C4-2B (cell line): ENCODE measurements around the gene PITX2.

Experiments
- H3K27ac ChIP-seq: fragments of 450-650 bp; 2 replicates; pipeline ENCODE4 v1.5.1; 2017
- ZFX ChIP-seq: fragments of 450-650 bp; IDR thresholded peaks from 2 replicates; pipeline ENCODE4 v1.6.1; 2017
- TF ChIP-seq, protein P1 (sequence below): fragments of 450-650 bp; conservative IDR thresholded peaks from 2 replicates; pipeline ENCODE4 v1.5.1; 2017; ENCODE audit warnings: mild to moderate bottlenecking

Gene PITX2

DNA sequence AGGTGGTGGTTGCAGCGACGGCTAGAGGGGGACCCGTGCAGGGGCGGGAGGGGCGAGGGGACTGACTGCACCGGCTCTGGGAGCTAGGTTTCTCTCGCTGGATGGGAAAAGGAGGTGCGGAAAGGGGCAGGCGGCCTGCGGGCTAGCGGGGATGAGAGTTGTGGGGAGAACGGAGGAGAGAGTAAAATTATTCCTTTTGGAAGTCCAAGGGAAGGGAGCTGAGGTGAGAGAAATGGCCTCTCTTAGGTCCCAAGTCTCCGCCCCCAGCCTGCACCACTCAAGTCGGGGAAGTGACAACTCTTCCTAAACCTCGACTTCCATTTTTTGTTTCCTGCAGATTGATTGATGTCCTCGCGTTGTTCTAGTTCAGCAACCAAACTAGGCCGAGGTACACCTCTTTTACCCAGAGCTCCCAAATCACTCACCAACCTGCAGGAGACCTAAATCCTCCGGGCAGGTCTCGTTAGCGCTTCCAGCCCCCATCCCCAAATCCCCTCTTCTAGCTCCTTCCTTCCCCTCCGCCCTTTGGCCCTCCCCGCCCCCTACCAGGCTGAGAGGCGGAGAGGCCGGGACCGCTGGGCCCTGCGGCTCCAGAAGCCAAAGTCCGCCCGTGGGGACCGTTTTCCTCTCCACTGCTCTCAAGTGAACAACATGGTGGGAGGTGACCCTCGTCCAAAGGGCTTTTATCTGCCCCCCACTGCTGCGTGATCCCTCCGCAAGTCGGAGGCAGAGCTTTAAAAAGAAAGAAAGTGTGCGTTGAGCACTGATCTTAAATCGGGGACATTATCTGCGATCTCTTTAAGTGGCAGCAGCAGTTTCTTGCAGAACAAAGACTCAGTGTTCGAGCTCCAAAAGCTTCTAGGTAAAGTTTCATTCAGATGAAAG, 7.3 kb downstream of the PITX2 start:
- TF ChIP-seq, protein P1, sequence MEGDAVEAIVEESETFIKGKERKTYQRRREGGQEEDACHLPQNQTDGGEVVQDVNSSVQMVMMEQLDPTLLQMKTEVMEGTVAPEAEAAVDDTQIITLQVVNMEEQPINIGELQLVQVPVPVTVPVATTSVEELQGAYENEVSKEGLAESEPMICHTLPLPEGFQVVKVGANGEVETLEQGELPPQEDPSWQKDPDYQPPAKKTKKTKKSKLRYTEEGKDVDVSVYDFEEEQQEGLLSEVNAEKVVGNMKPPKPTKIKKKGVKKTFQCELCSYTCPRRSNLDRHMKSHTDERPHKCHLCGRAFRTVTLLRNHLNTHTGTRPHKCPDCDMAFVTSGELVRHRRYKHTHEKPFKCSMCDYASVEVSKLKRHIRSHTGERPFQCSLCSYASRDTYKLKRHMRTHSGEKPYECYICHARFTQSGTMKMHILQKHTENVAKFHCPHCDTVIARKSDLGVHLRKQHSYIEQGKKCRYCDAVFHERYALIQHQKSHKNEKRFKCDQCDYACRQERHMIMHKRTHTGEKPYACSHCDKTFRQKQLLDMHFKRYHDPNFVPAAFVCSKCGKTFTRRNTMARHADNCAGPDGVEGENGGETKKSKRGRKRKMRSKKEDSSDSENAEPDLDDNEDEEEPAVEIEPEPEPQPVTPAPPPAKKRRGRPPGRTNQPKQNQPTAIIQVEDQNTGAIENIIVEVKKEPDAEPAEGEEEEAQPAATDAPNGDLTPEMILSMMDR = no peak
- TF ChIP-seq ZFX = no peak
- H3K27ac ChIP-seq = no peak overlapping the region

DNA sequence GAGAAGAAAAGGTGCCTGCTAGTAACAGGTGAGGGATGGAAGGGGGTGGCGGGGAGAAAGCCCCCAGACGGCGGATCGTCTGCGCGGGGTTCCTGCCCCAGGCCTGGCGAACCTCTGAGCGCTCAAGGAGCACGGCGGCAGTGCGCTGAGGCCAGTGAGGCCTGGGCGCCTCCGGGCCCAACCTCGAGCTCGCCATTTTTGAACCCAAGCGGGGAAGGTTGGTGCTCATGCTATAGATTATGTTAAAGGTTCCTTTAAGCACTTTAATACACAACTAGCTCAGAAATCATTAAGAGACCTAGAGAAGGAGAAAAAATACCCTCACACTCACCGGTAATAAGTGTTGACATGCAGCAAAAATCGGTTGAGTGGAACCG, 7.9 kb downstream of the PITX2 start:
- no peak overlapping the region for H3K27ac ChIP-seq
- TF ChIP-seq, protein P1 = no peak
- TF ChIP-seq ZFX = no peak

DNA sequence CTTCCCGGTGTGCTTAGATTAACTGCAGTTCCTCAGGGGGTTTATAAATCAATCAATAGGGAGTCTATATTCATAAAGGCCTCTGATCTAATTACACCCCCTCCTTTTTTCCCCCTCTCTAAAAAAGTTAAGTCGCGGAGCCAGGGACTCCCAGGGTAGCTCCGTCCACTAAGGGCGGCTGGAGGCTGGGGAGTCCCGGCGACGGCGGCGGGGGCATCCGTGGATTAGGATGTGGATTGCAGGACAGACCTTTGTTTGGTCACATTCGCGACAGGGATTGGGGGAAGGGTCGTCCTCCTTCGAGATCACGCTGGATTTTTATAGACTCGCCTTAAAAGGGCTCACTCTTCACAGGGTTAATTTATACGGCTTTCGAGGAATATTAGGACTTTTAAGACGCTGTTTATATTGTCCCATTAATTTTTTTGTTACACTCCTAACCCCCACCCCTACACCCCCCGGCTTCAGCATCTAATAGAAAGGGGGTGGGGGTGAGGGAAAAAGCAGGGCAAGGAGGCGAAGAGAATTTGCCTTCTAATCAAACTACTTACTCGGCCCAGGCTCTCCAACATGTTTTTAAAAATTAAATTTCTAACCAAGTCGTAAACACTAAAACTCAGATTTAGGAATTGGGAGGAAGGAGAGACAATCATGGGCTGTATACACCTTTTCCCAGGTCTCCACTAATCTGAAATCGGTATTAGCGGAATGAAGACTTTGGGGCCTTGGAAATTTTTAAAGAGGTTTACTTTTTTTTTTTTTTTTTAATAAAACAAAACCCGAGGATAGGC, 8.5 kb downstream of the PITX2 start:
- H3K27ac ChIP-seq = no peak overlapping the region

DNA sequence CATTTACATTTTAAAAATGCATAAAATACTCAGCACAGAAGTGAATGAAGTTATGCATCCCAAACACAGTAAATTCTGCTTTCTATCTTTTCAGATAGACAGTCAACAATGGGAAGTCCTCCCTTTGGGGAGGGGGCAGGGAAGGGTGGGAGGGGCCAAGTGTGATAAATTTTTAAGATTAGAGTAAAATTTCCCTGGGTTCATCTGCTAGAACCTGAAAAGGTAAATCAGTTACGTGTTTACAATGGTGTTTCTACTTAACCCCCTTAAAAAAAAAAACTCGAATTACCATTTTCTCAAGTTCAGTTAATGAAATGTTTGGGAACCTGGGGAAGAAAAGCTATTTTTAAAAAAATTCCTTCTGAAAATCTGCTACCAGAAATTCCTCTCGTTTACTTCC, 9.1 kb downstream of the PITX2 start:
- H3K27ac ChIP-seq = no peak overlapping the region
- no peak for TF ChIP-seq ZFX
- TF ChIP-seq, protein P1 = no peak

More for the DNA sequence above, 8.5 kb downstream of the PITX2 start:
- no peak for TF ChIP-seq ZFX
- TF ChIP-seq, protein P1 = no peak

DNA sequence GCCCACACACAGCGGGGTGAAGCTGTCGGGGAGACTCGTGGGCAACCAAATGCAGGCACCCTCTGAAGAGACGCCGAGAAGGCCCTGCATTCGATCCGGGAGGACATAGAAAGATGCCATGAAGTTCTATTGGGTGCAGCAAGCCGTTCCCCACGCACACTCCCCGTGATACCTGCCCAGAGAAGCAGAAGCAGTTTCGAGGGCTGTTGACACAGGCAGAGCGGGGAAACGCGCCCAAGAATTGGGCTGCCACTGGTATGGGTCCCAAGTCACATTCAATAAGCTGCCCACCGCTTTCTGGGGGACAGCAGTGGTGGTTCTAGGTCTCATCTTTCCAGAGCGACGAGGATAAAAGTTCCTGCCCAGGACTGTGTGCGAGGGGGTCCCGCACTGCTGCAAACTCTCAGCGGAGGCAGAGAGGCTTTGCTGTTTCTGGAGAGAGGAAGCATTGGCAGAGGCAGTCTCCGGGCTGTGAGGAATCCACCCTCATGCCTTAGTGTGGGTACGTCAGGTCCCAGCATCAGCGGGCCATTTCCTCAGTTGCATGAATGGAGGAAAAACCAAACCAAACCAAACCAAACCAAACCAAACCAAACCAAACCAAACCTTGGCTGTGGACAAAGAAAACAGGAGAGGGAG, 10.1 kb downstream of the PITX2 start:
- H3K27ac ChIP-seq = no peak overlapping the region
- no peak for TF ChIP-seq ZFX
- TF ChIP-seq, protein P1 = no peak

DNA sequence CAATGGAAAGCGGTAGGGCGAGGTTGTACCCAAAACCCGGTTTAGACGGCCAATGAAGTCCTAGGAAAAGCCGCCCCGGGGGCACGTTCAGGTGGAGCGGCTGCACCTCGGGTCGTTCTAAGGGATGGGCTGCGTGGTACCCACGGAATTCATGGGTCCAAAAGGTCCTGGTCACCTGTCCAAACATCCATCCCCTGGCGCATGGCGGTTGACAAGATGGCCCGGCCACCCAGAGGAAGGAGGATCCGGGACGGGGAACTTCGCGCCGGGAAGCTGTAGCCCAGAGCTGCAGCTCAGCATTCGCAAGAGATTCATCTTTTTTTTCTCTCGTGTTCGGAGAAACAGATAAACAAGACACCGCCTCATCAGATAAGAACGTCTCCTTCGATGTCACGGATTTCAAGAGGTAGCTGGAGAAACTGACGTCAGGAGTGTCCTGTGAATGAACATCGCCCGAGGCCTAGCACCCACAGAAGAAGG, 10.9 kb downstream of the PITX2 start:
- TF ChIP-seq ZFX = no peak
- TF ChIP-seq, protein P1 = no peak
- no peak overlapping the region for H3K27ac ChIP-seq
